Body of pancreas (tissue), 4 donors: ENCODE measurements around the gene AKR1C2. TPM values are rescaled to one million over a fixed set of nuclear protein-coding genes. Genes with fewer than 3 reads are reported as not detected.
"Not testable (repeated sequence)": the region's sequence is repeated elsewhere in the genome, so short reads cannot be mapped to it uniquely, and the experiment has no call there.

ENCODE experiments used
- ATAC-seq: fragments of 150-250 bp; one replicate; pipeline ENCODE4 v1.9.1; 2016
- DNase-seq, 4 donors: peaks; one replicate each; pipeline ENCODE4 v3.0.0-alpha.2; 2019
- H3K27ac ChIP-seq, 4 donors: fragments of 200-600 bp; sonication (generic); 1 replicate in 3 of 4; 2 replicates in 1 of 4; pipeline versions ENCODE4 v1.5.1 to v1.6.1; 2016 to 2019; ENCODE audit warnings: mild to moderate bottlenecking in 1 of 4, mixed read lengths in 1 of 4, moderate library complexity in 1 of 4
- H3K27me3 ChIP-seq, 2 donors: fragments of 200-600 bp; sonication (generic); one replicate each; pipeline ENCODE4 v1.6.0; 2016; ENCODE audit warnings: mild to moderate bottlenecking in 1 of 2
- H3K36me3 ChIP-seq, 2 donors: fragments of 200-600 bp; sonication (generic); replicated peaks in 1 of 2; 2 replicates each; pipeline ENCODE4 v1.5.1; 2016; ENCODE audit warnings: low read depth in 2 of 2; ENCODE audit not compliant: insufficient read depth in 1 of 2
- H3K4me1 ChIP-seq: fragments of 200-600 bp; sonication (generic); one replicate; pipeline ENCODE4 v1.6.0; 2016
- H3K4me3 ChIP-seq, 2 donors: fragments of 200-600 bp; sonication (generic); 1 replicate in 1 of 2; 2 replicates in 1 of 2; pipeline ENCODE4 v1.5.1; 2016 to 2019
- H3K9me3 ChIP-seq, 3 donors: fragments of 200-600 bp; sonication (generic); 1 replicate in 2 of 3; 2 replicates in 1 of 3; pipeline ENCODE4 v1.5.1; 2016
- CTCF ChIP-seq, 7 experiments: fragments of 450-650 bp in 4 of 7; fragments of 200-600 bp in 3 of 7; sonication (generic) in 3 of 7; IDR thresholded peaks; one replicate each; pipeline ENCODE4 v1.5.1; 2016 to 2019; ENCODE audit warnings: antibody characterized with exemption in 7 of 7
- POLR2A ChIP-seq, 3 donors: fragments of 450-650 bp; IDR thresholded peaks; one replicate each; pipeline ENCODE4 v1.6.1; 2016; ENCODE audit warnings: antibody characterized with exemption in 3 of 3, mild to moderate bottlenecking in 2 of 3
- WGBS, 2 donors: methylation state at CpG; one replicate each; pipeline ENCODE4 v1.1.5; 2017; 5-methylcytosine and 5-hydroxymethylcytosine counted together
- intact Hi-C: fragments of 100-400 bp; cut with DNase I; formaldehyde crosslinking; loops from one replicate; pipeline ENCODE4 v1.15.1; 2023
- total RNA-seq, 2 donors: library from RNA; depleted of rRNA; stranded (reverse); fragments of >200 nt; gene quantifications; one replicate each; pipeline ENCODE4 v1.1.0, GENCODE V29; 2016

The AKR1C2 gene
- total RNA-seq, 2 donors from 2014 or later, result 3.1 to 5.6 TPM

GRCh38 chr10:5014936-5015335, 11.3 kb upstream of the AKR1C2 start:
- ATAC-seq (peak; percentile 80), DNase-seq (peak; percentile 43 to 57 (median 52))
- Histone ChIP-seq H3K36me3 (no peaks in the 10 kb centered on the region), H3K4me1 (peaks cover 8% of the 10 kb centered on the region), H3K27me3 (no peaks in the 10 kb centered on the region), H3K9me3 (no peaks in the 10 kb centered on the region), H3K27ac (no peak overlapping the region), H3K4me3 (no peak overlapping the region)
- peak in 6 of 7 experiments; percentile 24 to 79 (median 56) for TF ChIP-seq CTCF (IDR thresholded peaks at IDR 0.05)
- no peak for TF ChIP-seq POLR2A (IDR thresholded peaks at IDR 0.05)
- intact Hi-C loops, result no loop called here
- 20 to 25% methylated on average over 1 of the region's 1 CpG for WGBS, 2 donors

- not testable (repeated sequence) for H3K27ac ChIP-seq
Observed at GRCh38 chr10:5014200-5014910, 10.7 kb upstream of the AKR1C2 start.

GRCh38 chr10:5013385-5013784, 9.7 kb upstream of the AKR1C2 start:
- no peak for ATAC-seq
- Histone ChIP-seq H3K27me3 (no peaks in the 10 kb centered on the region), H3K9me3 (no peaks in the 10 kb centered on the region), H3K27ac (no peak overlapping the region), H3K36me3 (no peaks in the 10 kb centered on the region), H3K4me3 (no peak overlapping the region), H3K4me1 (peaks cover 5% of the 10 kb centered on the region)
- TF ChIP-seq POLR2A (IDR thresholded peaks at IDR 0.05) (no peak), CTCF (IDR thresholded peaks at IDR 0.05) (no peak)
- no peak for DNase-seq
- WGBS, 2 donors, result 36 to 86% methylated on average over 1 of the region's 1 CpG
- intact Hi-C loops, result no loop called here

More at GRCh38 chr10:5014200-5014910, 10.7 kb upstream of the AKR1C2 start:
- ATAC-seq, H3K36me3 ChIP-seq, intact Hi-C loops, H3K4me3 ChIP-seq, H3K9me3 ChIP-seq, DNase-seq, H3K4me1 ChIP-seq, H3K27me3 ChIP-seq: not testable (repeated sequence)
- WGBS, 2 donors, result 62 to 70% methylated on average over 4 of the region's 4 CpGs

- Histone ChIP-seq H3K9me3 (no peaks in the 10 kb centered on the region), H3K4me1 (peaks cover 5% of the 10 kb centered on the region), H3K27ac (no peak overlapping the region), H3K27me3 (no peaks in the 10 kb centered on the region), H3K36me3 (no peaks in the 10 kb centered on the region), H3K4me3 (no peak overlapping the region)
- TF ChIP-seq CTCF (IDR thresholded peaks at IDR 0.05) (no peak), POLR2A (IDR thresholded peaks at IDR 0.05) (no peak)
- ATAC-seq (no peak), DNase-seq (no peak)
- intact Hi-C loops, result no loop called here
- 62 to 78% methylated on average over 2 of the region's 2 CpGs for WGBS, 2 donors
Observed at GRCh38 chr10:5012595-5012994, 8.9 kb upstream of the AKR1C2 start.

GRCh38 chr10:5011392-5011791, 7.7 kb upstream of the AKR1C2 start:
- intact Hi-C loops, ATAC-seq, H3K27ac ChIP-seq, H3K4me1 ChIP-seq, H3K36me3 ChIP-seq, H3K9me3 ChIP-seq, H3K27me3 ChIP-seq, H3K4me3 ChIP-seq, DNase-seq: not testable (repeated sequence)
- 92 to 98% methylated on average over 2 of the region's 2 CpGs for WGBS, 2 donors

GRCh38 chr10:5010043-5010442, 6.4 kb upstream of the AKR1C2 start:
- H3K4me1 ChIP-seq, intact Hi-C loops, DNase-seq, H3K36me3 ChIP-seq, H3K27me3 ChIP-seq, H3K27ac ChIP-seq, H3K4me3 ChIP-seq, H3K9me3 ChIP-seq, ATAC-seq: not testable (repeated sequence)
- 73 to 92% methylated on average over 2 to 4 of the region's 7 CpGs for WGBS, 2 donors

- DNase-seq (peak in 3 of 4 donors; percentile 46 to 62 (median 59)), ATAC-seq (peak; percentile 85)
- intact Hi-C loops, H3K36me3 ChIP-seq, H3K27me3 ChIP-seq, H3K4me1 ChIP-seq, H3K9me3 ChIP-seq, H3K27ac ChIP-seq, H3K4me3 ChIP-seq: not testable (repeated sequence)
- 43% methylated on average over 4 of the region's 4 CpGs for WGBS, 2 donors
Observed at GRCh38 chr10:5008857-5009548, 5.3 kb upstream of the AKR1C2 start.

- intact Hi-C loops, H3K27me3 ChIP-seq, H3K4me1 ChIP-seq, DNase-seq, H3K9me3 ChIP-seq, H3K36me3 ChIP-seq, H3K4me3 ChIP-seq, ATAC-seq, H3K27ac ChIP-seq: not testable (repeated sequence)
Observed at GRCh38 chr10:5004501-5004900, 844 bp upstream of the AKR1C2 start.

GRCh38 chr10:5004030-5004385, 351 bp upstream of the AKR1C2 start:
- H3K27me3 ChIP-seq, intact Hi-C loops, H3K4me1 ChIP-seq, ATAC-seq, H3K36me3 ChIP-seq, DNase-seq, H3K9me3 ChIP-seq, H3K4me3 ChIP-seq, H3K27ac ChIP-seq: not testable (repeated sequence)
- WGBS, 2 donors, result 0% methylated on average over 1 of the region's 1 CpG
